ENCODE data around the gene MAPK8IP3. TPM values are rescaled to one million over a fixed set of nuclear protein-coding genes. Genes with fewer than 3 reads are reported as not detected.

The MAPK8IP3 gene
- total and polyA plus RNA-seq, 9 of the 15 experiments (the other 6 are each of a cell fraction or from before 2014, with no cell fraction given): 0.17 to 58.7 (median 16.7) TPM

DNA sequence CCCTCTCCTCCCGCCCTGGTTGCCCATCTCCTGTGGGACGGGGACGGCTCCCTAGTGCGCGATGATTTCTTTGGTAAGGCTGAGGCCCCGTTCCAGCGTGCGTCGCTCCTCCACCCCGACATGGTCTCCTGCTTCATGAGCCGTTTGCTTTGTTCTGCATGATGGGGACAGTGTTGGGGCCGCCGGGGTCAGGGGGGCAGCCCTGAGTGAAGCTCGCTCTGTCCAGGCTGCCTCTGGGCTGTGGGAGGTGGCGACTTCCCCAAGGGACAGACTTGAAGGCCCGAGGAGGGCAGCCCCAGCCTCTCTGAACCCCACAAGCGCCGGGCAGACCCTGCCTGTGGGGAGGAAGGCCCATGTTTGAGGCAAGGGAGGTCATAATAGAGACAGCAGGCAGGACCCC lies 52.9 kb downstream of the MAPK8IP3 start:
- FAIRE-seq: no peak
- no peak for DNase-seq (ENCODE audit: extremely low read depth in 1 of 4, low spot score in 3 of 4)
- ChIA-PET CTCF (ENCODE audit: low intra/inter-chr PET ratio) (no interaction called here), POLR2A (interaction anchor here (0.6 to 1.8 kb wide), 3 partner anchors 9 to 12 kb away, joined by 3 to 5 read pairs (median 4); no protein-coding TSS in a partner anchor)
- Histone ChIP-seq H3K27ac (ENCODE audit: extremely low read depth, low read depth, low read length) (no peak overlapping the region), H3K9ac (ENCODE audit: insufficient read depth in 1 of 2, low read depth in 2 of 2, low read length in 2 of 2) (no peak overlapping the region), H3K9me1 (ENCODE audit: control insufficient read depth, insufficient read depth, low read length) (no peaks in the 10 kb centered on the region), H2AFZ (ENCODE audit: low read depth, low read length) (no peak overlapping the region), H3K27me3 (ENCODE audit: control insufficient read depth in 2 of 2, insufficient read depth in 2 of 2, low read length in 2 of 2) (no peaks in the 10 kb centered on the region), H3K4me1 (replicated peaks in 1 of 2; ENCODE audit: control insufficient read depth in 2 of 2, insufficient read depth in 2 of 2, low read length in 2 of 2) (peaks cover 9 to 53% of the 10 kb centered on the region in 2 experiments; a peak in 4 of 5 replicates), H3K4me3 (no peak overlapping the region), H3K79me2 (ENCODE audit: control insufficient read depth, insufficient read depth, low read length) (no peaks in the 10 kb centered on the region; the same call in 2 of the 3 replicates), H3K9me3 (replicated peaks; ENCODE audit: control insufficient read depth, insufficient read depth, low read depth, low read length) (no peaks in the 10 kb centered on the region), H3K4me2 (ENCODE audit: insufficient read depth, low read length) (no peak overlapping the region), H3K36me3 (ENCODE audit: control insufficient read depth, insufficient read depth, low read length) (peaks cover 35% of the 10 kb centered on the region; the same call in 2 of the 3 replicates), H4K20me1 (replicated peaks; ENCODE audit: control insufficient read depth, insufficient read depth, low read length) (no peaks in the 10 kb centered on the region)
- no TSS peak for BruUV-seq (replicated peaks)
- TF ChIP-seq NCOA6 (IDR thresholded peaks at IDR 0.05) (no peak), DACH1 (IDR thresholded peaks at IDR 0.05; ENCODE audit: partially characterized antibody) (no peak), TBP (optimal IDR thresholded peaks at IDR 0.05; ENCODE audit: low read depth, low read length) (no peak), ZBTB17 (CRISPR knock-in tag; IDR thresholded peaks at IDR 0.05) (no peak), NR2C2 (CRISPR knock-in tag; IDR thresholded peaks at IDR 0.05) (no peak), NR2C2 (tag; IDR thresholded peaks at IDR 0.05) (no peak), TAL1 (IDR thresholded peaks at IDR 0.05) (no peak), U2AF2 (optimal IDR thresholded peaks at IDR 0.05; ENCODE audit: low read depth, low read length) (no peak), ZNF589 (CRISPR knock-in tag; IDR thresholded peaks at IDR 0.05; ENCODE audit: low read depth) (no peak), RAD51 (IDR thresholded peaks at IDR 0.05; ENCODE audit: borderline replicate concordance, low read depth) (no peak), RBM22 (IDR thresholded peaks at IDR 0.05; ENCODE audit: low read depth, low read length, poor library complexity, severe bottlenecking) (no peak), KLF16 (IDR thresholded peaks at IDR 0.05) (no peak), SMARCA4 (IDR thresholded peaks at IDR 0.05) (no peak)
- TF ChIP-seq, protein P1, sequence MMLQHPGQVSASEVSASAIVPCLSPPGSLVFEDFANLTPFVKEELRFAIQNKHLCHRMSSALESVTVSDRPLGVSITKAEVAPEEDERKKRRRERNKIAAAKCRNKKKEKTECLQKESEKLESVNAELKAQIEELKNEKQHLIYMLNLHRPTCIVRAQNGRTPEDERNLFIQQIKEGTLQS (IDR thresholded peaks at IDR 0.05): no peak
- TF ChIP-seq, protein P1 (CRISPR knock-in tag; conservative IDR thresholded peaks at IDR 0.05): no peak
- TF ChIP-seq, protein P2, sequence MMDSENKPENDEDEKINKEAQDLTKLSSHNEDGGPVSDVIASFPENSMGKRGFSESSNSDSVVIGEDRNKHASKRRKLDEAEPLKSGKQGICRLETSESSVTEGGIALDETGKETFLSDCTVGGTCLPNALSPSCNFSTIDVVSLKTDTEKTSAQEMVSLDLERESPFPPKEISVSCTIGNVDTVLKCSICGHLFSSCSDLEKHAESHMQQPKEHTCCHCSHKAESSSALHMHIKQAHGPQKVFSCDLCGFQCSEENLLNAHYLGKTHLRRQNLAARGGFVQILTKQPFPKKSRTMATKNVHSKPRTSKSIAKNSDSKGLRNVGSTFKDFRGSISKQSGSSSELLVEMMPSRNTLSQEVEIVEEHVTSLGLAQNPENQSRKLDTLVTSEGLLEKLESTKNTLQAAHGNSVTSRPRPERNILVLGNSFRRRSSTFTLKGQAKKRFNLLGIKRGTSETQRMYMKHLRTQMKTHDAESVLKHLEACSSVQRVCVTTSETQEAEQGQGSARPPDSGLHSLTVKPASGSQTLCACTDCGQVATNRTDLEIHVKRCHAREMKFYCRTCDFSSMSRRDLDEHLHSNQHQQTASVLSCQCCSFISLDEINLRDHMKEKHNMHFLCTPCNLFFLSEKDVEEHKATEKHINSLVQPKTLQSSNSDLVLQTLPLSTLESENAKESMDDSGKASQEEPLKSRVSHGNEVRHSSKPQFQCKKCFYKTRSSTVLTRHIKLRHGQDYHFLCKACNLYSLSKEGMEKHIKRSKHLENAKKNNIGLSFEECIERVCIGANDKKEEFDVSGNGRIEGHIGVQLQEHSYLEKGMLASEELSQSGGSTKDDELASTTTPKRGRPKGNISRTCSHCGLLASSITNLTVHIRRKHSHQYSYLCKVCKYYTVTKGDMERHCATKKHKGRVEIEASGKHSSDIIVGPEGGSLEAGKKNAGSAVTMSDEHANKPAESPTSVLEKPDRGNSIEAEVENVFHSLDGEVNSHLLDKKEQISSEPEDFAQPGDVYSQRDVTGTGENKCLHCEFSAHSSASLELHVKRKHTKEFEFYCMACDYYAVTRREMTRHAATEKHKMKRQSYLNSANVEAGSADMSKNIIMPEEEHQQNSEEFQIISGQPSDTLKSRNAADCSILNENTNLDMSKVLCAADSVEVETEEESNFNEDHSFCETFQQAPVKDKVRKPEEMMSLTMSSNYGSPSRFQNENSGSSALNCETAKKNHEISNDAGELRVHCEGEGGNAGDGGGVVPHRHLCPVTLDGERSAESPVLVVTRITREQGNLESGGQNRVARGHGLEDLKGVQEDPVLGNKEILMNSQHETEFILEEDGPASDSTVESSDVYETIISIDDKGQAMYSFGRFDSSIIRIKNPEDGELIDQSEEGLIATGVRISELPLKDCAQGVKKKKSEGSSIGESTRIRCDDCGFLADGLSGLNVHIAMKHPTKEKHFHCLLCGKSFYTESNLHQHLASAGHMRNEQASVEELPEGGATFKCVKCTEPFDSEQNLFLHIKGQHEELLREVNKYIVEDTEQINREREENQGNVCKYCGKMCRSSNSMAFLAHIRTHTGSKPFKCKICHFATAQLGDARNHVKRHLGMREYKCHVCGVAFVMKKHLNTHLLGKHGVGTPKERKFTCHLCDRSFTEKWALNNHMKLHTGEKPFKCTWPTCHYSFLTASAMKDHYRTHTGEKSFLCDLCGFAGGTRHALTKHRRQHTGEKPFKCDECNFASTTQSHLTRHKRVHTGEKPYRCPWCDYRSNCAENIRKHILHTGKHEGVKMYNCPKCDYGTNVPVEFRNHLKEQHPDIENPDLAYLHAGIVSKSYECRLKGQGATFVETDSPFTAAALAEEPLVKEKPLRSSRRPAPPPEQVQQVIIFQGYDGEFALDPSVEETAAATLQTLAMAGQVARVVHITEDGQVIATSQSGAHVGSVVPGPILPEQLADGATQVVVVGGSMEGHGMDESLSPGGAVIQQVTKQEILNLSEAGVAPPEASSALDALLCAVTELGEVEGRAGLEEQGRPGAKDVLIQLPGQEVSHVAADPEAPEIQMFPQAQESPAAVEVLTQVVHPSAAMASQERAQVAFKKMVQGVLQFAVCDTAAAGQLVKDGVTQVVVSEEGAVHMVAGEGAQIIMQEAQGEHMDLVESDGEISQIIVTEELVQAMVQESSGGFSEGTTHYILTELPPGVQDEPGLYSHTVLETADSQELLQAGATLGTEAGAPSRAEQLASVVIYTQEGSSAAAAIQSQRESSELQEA (IDR thresholded peaks at IDR 0.05; ENCODE audit: low read depth): no peak
- intact Hi-C loops (cut with micrococcal nuclease) (no loop called here), in situ Hi-C loops (cut with MboI) (no loop called here)
- no peak for ATAC-seq
- 78% methylated on average over 10 of the region's 18 CpGs for WGBS (ENCODE audit: insufficient coverage, low coverage, missing lambda C conversion rate)
